Hepatocyte (in vitro differentiated cells): ENCODE data around the gene ZNF148.

ENCODE experiments used
- EZH2 ChIP-seq: fragments of 200-600 bp; sonication (generic); IDR thresholded peaks from 2 replicates; pipeline ENCODE4 v1.6.1; 2016; ENCODE audit warnings: antibody characterized with exemption, mild to moderate bottlenecking, borderline replicate concordance
- EZH2phosphoT487 ChIP-seq: fragments of 200-600 bp; sonication (generic); IDR thresholded peaks from one replicate; pipeline ENCODE4 v1.6.1; 2018; ENCODE audit warnings: antibody characterized with exemption, mild to moderate bottlenecking, low read depth, moderate library complexity; ENCODE audit not compliant: unreplicated experiment, severe bottlenecking
- TF ChIP-seq, protein P1 (sequence below): fragments of 200-600 bp; sonication (generic); IDR thresholded peaks from 2 replicates; pipeline ENCODE4 v1.5.1; 2016; ENCODE audit warnings: antibody characterized with exemption, mild to moderate bottlenecking; ENCODE audit not compliant: poor library complexity

- TF ChIP-seq, protein P1, sequence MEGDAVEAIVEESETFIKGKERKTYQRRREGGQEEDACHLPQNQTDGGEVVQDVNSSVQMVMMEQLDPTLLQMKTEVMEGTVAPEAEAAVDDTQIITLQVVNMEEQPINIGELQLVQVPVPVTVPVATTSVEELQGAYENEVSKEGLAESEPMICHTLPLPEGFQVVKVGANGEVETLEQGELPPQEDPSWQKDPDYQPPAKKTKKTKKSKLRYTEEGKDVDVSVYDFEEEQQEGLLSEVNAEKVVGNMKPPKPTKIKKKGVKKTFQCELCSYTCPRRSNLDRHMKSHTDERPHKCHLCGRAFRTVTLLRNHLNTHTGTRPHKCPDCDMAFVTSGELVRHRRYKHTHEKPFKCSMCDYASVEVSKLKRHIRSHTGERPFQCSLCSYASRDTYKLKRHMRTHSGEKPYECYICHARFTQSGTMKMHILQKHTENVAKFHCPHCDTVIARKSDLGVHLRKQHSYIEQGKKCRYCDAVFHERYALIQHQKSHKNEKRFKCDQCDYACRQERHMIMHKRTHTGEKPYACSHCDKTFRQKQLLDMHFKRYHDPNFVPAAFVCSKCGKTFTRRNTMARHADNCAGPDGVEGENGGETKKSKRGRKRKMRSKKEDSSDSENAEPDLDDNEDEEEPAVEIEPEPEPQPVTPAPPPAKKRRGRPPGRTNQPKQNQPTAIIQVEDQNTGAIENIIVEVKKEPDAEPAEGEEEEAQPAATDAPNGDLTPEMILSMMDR: no peak
- no peak for TF ChIP-seq EZH2phosphoT487
- TF ChIP-seq EZH2: no peak
These were observed 114.1 kb downstream of the ZNF148 start for GRCh38 chr3:125261031-125261430.
